HG03342 (cell line): Measurements from ENCODE around the gene MITF.
"Not testable (repeated sequence)": the region's sequence is repeated elsewhere in the genome, so short reads cannot be mapped to it uniquely, and the experiment has no call there.

Source experiments
- ATAC-seq: cut with Tn5 transposase; IDR thresholded peaks from one replicate; pipeline ENCODE4 v1.9.1; 2021; ENCODE audit warnings: mild to moderate bottlenecking, moderate library complexity; ENCODE audit not compliant: unreplicated experiment

The MITF gene

GRCh38 chr3:69784954-69785514 lies 45.8 kb downstream of the MITF start:
- ATAC-seq: no peak

GRCh38 chr3:69785769-69786320 lies 46.6 kb downstream of the MITF start:
- no peak for ATAC-seq

- no peak for ATAC-seq
Observed at GRCh38 chr3:69786854-69787253, 47.6 kb downstream of the MITF start.

GRCh38 chr3:69787436-69788168 lies 48.3 kb downstream of the MITF start:
- no peak for ATAC-seq

- no peak for ATAC-seq
Observed at GRCh38 chr3:69791106-69791505, 51.8 kb downstream of the MITF start.

- ATAC-seq: no peak
Observed at GRCh38 chr3:69791919-69792399, 52.7 kb downstream of the MITF start.

- ATAC-seq: not testable (repeated sequence)
Observed at GRCh38 chr3:69796126-69796525, 56.9 kb downstream of the MITF start.

- ATAC-seq: no peak
Observed at GRCh38 chr3:69803681-69804270, 64.5 kb downstream of the MITF start.

- no peak for ATAC-seq
Observed at GRCh38 chr3:69805491-69805890, 66.2 kb downstream of the MITF start.

GRCh38 chr3:69806735-69807438 lies 67.6 kb downstream of the MITF start:
- ATAC-seq: no peak

- no peak for ATAC-seq
Observed at GRCh38 chr3:69807674-69808073, 68.4 kb downstream of the MITF start.

GRCh38 chr3:69809076-69809835 lies 70.0 kb downstream of the MITF start:
- no peak for ATAC-seq

- ATAC-seq: no peak
Observed at GRCh38 chr3:69811452-69812401, 72.5 kb downstream of the MITF start.

- ATAC-seq: no peak
Observed at GRCh38 chr3:69815970-69816369, 76.7 kb downstream of the MITF start.

- no peak for ATAC-seq
Observed at GRCh38 chr3:69817988-69818387, 78.7 kb downstream of the MITF start.

GRCh38 chr3:69819282-69819681 lies 80.0 kb downstream of the MITF start:
- ATAC-seq: no peak

GRCh38 chr3:69821133-69821532 lies 81.9 kb downstream of the MITF start:
- no peak for ATAC-seq

- no peak for ATAC-seq
Observed at GRCh38 chr3:69823743-69824142, 84.5 kb downstream of the MITF start.

GRCh38 chr3:69825446-69825845 lies 86.2 kb downstream of the MITF start:
- ATAC-seq: no peak
